ENCODE data around the gene SAXO1. TPM values are rescaled to one million over a fixed set of nuclear protein-coding genes. Genes with fewer than 3 reads are reported as not detected.

The SAXO1 gene
- total RNA-seq, 1 experiment from 2014 or later: not detected

DNA sequence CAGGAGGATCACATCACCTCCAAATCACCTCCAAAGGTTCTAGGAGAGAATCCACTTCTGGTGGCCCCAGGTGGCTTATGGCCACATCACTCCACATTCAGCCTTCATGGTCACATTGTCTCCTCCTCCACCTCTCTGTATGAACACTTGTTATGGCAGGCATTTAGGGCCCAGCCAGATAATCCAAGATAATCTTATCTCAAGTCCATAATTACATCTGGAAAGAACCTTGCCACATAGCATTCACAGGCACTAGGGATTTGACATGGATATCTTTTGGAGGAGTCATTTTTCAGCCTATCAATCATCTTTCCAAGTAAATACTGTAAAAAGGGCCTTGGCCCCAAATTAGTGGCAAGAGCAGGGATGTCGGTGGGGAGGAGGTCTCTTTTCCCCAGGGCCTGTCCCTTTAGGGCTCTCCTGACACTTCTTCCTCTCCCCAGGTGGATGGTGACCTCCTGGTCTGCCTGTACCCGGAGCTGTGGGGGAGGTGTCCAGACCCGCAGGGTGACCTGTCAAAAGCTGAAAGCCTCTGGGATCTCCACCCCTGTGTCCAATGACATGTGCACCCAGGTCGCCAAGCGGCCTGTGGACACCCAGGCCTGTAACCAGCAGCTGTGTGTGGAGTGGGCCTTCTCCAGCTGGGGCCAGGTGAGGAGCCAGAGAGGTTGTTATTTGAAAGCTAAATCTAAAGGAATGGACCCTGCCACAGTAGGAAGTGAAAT, 140.9 kb downstream of the SAXO1 start:
- H3K27me3 ChIP-seq (ENCODE audit: low read length): no peaks in the 10 kb centered on the region
- intact Hi-C loops (cut with micrococcal nuclease): no loop called here
- H3K4me2 ChIP-seq (ENCODE audit: low read length): no peak overlapping the region
- no peaks in the 10 kb centered on the region for H4K20me1 ChIP-seq (ENCODE audit: low read length)
- H3K79me2 ChIP-seq (ENCODE audit: low read length): no peaks in the 10 kb centered on the region
- no peaks in the 10 kb centered on the region for H3K9me2 ChIP-seq (replicated peaks; ENCODE audit: low read length)
- POLR2A ChIA-PET (ENCODE audit: unreplicated experiment): no interaction called here
- H2AFZ ChIP-seq (ENCODE audit: low read length): no peak overlapping the region
- H3F3A ChIP-seq (ENCODE audit: low read length, unreplicated experiment): no peaks in the 10 kb centered on the region
- H3K9me3 ChIP-seq (ENCODE audit: low read length): 0 out of 2 replicates have a peak, but pooled peaks cover 10% of the 10 kb centered on the region
- TF ChIP-seq, protein P1, sequence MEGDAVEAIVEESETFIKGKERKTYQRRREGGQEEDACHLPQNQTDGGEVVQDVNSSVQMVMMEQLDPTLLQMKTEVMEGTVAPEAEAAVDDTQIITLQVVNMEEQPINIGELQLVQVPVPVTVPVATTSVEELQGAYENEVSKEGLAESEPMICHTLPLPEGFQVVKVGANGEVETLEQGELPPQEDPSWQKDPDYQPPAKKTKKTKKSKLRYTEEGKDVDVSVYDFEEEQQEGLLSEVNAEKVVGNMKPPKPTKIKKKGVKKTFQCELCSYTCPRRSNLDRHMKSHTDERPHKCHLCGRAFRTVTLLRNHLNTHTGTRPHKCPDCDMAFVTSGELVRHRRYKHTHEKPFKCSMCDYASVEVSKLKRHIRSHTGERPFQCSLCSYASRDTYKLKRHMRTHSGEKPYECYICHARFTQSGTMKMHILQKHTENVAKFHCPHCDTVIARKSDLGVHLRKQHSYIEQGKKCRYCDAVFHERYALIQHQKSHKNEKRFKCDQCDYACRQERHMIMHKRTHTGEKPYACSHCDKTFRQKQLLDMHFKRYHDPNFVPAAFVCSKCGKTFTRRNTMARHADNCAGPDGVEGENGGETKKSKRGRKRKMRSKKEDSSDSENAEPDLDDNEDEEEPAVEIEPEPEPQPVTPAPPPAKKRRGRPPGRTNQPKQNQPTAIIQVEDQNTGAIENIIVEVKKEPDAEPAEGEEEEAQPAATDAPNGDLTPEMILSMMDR (conservative IDR thresholded peaks at IDR 0.05; ENCODE audit: low read depth, low read length): no peak
- TF ChIP-seq EZH2 (IDR thresholded peaks at IDR 0.05; ENCODE audit: low read length, unreplicated experiment) (no peak), EZH2phosphoT487 (IDR thresholded peaks at IDR 0.05; ENCODE audit: borderline replicate concordance, low read length) (no peak)
- ATAC-seq (no peak), DNase-seq (no peak)
- H3K27ac ChIP-seq (ENCODE audit: low read length): no peak overlapping the region
- BruUV-seq (replicated peaks): no TSS peak
- H3K36me3 ChIP-seq (ENCODE audit: low read depth, low read length): no peaks in the 10 kb centered on the region
- CTCF ChIA-PET: no interaction called here
- H3K4me1 ChIP-seq (ENCODE audit: insufficient read depth, low read length): peaks cover 12% of the 10 kb centered on the region
- H3K4me3 ChIP-seq (ENCODE audit: low read length): no peak overlapping the region
- H3K9ac ChIP-seq (ENCODE audit: low read length): no peak overlapping the region

DNA sequence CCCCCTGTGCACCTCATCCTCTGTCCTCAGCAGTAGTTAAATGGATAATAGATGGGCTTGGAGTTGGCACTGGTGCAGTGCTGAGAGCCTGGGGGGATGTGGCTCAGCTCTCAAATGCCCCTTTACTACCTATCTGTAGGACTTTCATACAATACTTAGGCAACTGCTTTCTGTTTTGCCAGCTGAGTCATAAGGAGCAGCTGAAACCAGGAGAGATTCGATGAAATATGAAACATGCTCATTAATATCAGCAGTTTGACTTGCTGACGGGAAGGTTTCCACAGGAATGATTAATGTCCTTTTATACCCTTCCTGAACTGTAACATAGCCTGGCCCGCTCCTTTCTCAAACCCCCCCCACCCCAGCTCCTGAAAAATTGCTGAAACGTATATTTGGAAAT, 142.6 kb downstream of the SAXO1 start:
- Histone ChIP-seq H3K27ac (ENCODE audit: low read length) (0 out of 2 replicates have a peak overlapping the region, but pooled peaks have one; percentile 30), H3K4me3 (ENCODE audit: low read length) (no peak overlapping the region), H3K27me3 (ENCODE audit: low read length) (no peaks in the 10 kb centered on the region), H3K9me2 (replicated peaks; ENCODE audit: low read length) (no peaks in the 10 kb centered on the region), H3K4me2 (ENCODE audit: low read length) (peak overlapping the region; percentile 63), H3K4me1 (ENCODE audit: insufficient read depth, low read length) (peaks cover 12% of the 10 kb centered on the region), H3K36me3 (ENCODE audit: low read depth, low read length) (no peaks in the 10 kb centered on the region), H4K20me1 (ENCODE audit: low read length) (no peaks in the 10 kb centered on the region), H3F3A (ENCODE audit: low read length, unreplicated experiment) (no peaks in the 10 kb centered on the region), H3K9ac (ENCODE audit: low read length) (no peak overlapping the region), H3K9me3 (ENCODE audit: low read length) (no peaks in the 10 kb centered on the region), H2AFZ (ENCODE audit: low read length) (no peak overlapping the region), H3K79me2 (ENCODE audit: low read length) (no peaks in the 10 kb centered on the region)
- DNase-seq (peak; percentile 73), ATAC-seq (peak; percentile 81)
- no TSS peak for BruUV-seq (replicated peaks)
- CTCF ChIA-PET: no interaction called here
- POLR2A ChIA-PET (ENCODE audit: unreplicated experiment): no interaction called here
- no peak for TF ChIP-seq EZH2phosphoT487 (IDR thresholded peaks at IDR 0.05; ENCODE audit: borderline replicate concordance, low read length)
- TF ChIP-seq EZH2 (IDR thresholded peaks at IDR 0.05; ENCODE audit: low read length, unreplicated experiment): no peak
- TF ChIP-seq, protein P1 (conservative IDR thresholded peaks at IDR 0.05; ENCODE audit: low read depth, low read length): no peak
- intact Hi-C loops (cut with micrococcal nuclease): no loop called here

DNA sequence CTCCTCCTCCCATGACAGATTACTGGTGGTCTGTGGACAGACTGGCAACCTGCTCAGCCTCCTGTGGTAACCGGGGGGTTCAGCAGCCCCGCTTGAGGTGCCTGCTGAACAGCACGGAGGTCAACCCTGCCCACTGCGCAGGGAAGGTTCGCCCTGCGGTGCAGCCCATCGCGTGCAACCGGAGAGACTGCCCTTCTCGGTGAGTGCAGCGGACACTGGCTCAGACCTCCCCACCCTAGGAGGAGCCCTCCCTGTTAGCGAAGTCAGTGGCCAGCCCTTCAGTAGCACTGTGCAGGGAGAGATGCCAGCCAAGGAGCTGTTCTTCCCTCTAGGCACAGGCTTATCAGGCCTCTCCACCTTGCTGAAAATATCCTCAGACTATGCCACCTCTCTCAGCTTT, 143.5 kb downstream of the SAXO1 start:
- ChIA-PET CTCF (no interaction called here), POLR2A (ENCODE audit: unreplicated experiment) (no interaction called here)
- Histone ChIP-seq H4K20me1 (ENCODE audit: low read length) (no peaks in the 10 kb centered on the region), H3K36me3 (ENCODE audit: low read depth, low read length) (no peaks in the 10 kb centered on the region), H3K79me2 (ENCODE audit: low read length) (no peaks in the 10 kb centered on the region), H2AFZ (ENCODE audit: low read length) (no peak overlapping the region), H3K4me1 (ENCODE audit: insufficient read depth, low read length) (peaks cover 12% of the 10 kb centered on the region), H3K4me2 (ENCODE audit: low read length) (no peak overlapping the region), H3K4me3 (ENCODE audit: low read length) (no peak overlapping the region), H3K9me3 (ENCODE audit: low read length) (no peaks in the 10 kb centered on the region), H3F3A (ENCODE audit: low read length, unreplicated experiment) (no peaks in the 10 kb centered on the region), H3K9ac (ENCODE audit: low read length) (no peak overlapping the region), H3K27ac (ENCODE audit: low read length) (no peak overlapping the region), H3K9me2 (replicated peaks; ENCODE audit: low read length) (no peaks in the 10 kb centered on the region), H3K27me3 (ENCODE audit: low read length) (no peaks in the 10 kb centered on the region)
- DNase-seq (no peak), ATAC-seq (no peak)
- no TSS peak for BruUV-seq (replicated peaks)
- intact Hi-C loops (cut with micrococcal nuclease): no loop called here
- TF ChIP-seq EZH2phosphoT487 (IDR thresholded peaks at IDR 0.05; ENCODE audit: borderline replicate concordance, low read length): no peak
- TF ChIP-seq, protein P1 (conservative IDR thresholded peaks at IDR 0.05; ENCODE audit: low read depth, low read length): no peak
- no peak for TF ChIP-seq EZH2 (IDR thresholded peaks at IDR 0.05; ENCODE audit: low read length, unreplicated experiment)
